ENCODE data around the gene ABCC9.

ABCC9 gene

GRCh38 chr12:21776175-21776574 lies 165.1 kb downstream of the ABCC9 start:
- DNase-seq (ENCODE audit: low read depth): no peak
- no peak overlapping the region for H3K4me3 ChIP-seq (ENCODE audit: low read depth, low read length)
- no peak for TF ChIP-seq CTCF (IDR thresholded peaks at IDR 0.05; ENCODE audit: low read depth, low read length)
- TF ChIP-seq MYC (IDR thresholded peaks at IDR 0.05; ENCODE audit: low read depth, low read length): no peak
- no peak for TF ChIP-seq POLR2A (IDR thresholded peaks at IDR 0.05; ENCODE audit: extremely low read depth, insufficient read length)
- TF ChIP-seq MAX (IDR thresholded peaks at IDR 0.05; ENCODE audit: low read depth, low read length): no peak

- no peak for DNase-seq (ENCODE audit: low read depth)
- TF ChIP-seq MYC (IDR thresholded peaks at IDR 0.05; ENCODE audit: low read depth, low read length) (no peak), POLR2A (IDR thresholded peaks at IDR 0.05; ENCODE audit: extremely low read depth, insufficient read length) (no peak), CTCF (IDR thresholded peaks at IDR 0.05; ENCODE audit: low read depth, low read length) (no peak), MAX (IDR thresholded peaks at IDR 0.05; ENCODE audit: low read depth, low read length) (no peak)
- H3K4me3 ChIP-seq (ENCODE audit: low read depth, low read length): no peak overlapping the region
Measured at GRCh38 chr12:21775133-21775820, 165.9 kb downstream of the ABCC9 start.

GRCh38 chr12:21774358-21775132 lies 166.7 kb downstream of the ABCC9 start, which contains the start of gene KCNJ8:
KCNJ8 (minus strand) TSS chr12:21774706; CDS start chr12:21773616, 1,090 bp downstream.
- TF ChIP-seq MYC (IDR thresholded peaks at IDR 0.05; ENCODE audit: low read depth, low read length) (no peak), MAX (IDR thresholded peaks at IDR 0.05; ENCODE audit: low read depth, low read length) (no peak), POLR2A (IDR thresholded peaks at IDR 0.05; ENCODE audit: extremely low read depth, insufficient read length) (no peak), CTCF (IDR thresholded peaks at IDR 0.05; ENCODE audit: low read depth, low read length) (no peak)
- DNase-seq (ENCODE audit: low read depth): peak; percentile 39
- no peak within 1 kb of the TSS for H3K4me3 ChIP-seq (ENCODE audit: low read depth, low read length)

GRCh38 chr12:21773806-21774205 lies 167.4 kb downstream of the ABCC9 start:
- TF ChIP-seq CTCF (IDR thresholded peaks at IDR 0.05; ENCODE audit: low read depth, low read length): no peak
- no peak for TF ChIP-seq MAX (IDR thresholded peaks at IDR 0.05; ENCODE audit: low read depth, low read length)
- no peak for TF ChIP-seq POLR2A (IDR thresholded peaks at IDR 0.05; ENCODE audit: extremely low read depth, insufficient read length)
- TF ChIP-seq MYC (IDR thresholded peaks at IDR 0.05; ENCODE audit: low read depth, low read length): no peak
- no peak overlapping the region for H3K4me3 ChIP-seq (ENCODE audit: low read depth, low read length)
- DNase-seq (ENCODE audit: low read depth): no peak

- peak; percentile 44 for DNase-seq (ENCODE audit: low read depth)
- no peak overlapping the region for H3K4me3 ChIP-seq (ENCODE audit: low read depth, low read length)
- peak; percentile 54 for TF ChIP-seq CTCF (IDR thresholded peaks at IDR 0.05; ENCODE audit: low read depth, low read length)
- no peak for TF ChIP-seq POLR2A (IDR thresholded peaks at IDR 0.05; ENCODE audit: extremely low read depth, insufficient read length)
- no peak; the same call in 1 of the 2 replicates for TF ChIP-seq MYC (IDR thresholded peaks at IDR 0.05; ENCODE audit: low read depth, low read length)
- no peak for TF ChIP-seq MAX (IDR thresholded peaks at IDR 0.05; ENCODE audit: low read depth, low read length)
Measured at GRCh38 chr12:21773263-21773741, 167.9 kb downstream of the ABCC9 start.

Data from NB4 (cell line).